GM18517 (cell line): ENCODE data around the gene DDC.
"Not testable (repeated sequence)": the region's sequence is repeated elsewhere in the genome, so short reads cannot be mapped to it uniquely, and the experiment has no call there.

Experiments used
- ATAC-seq: cut with Tn5 transposase; IDR thresholded peaks from one replicate; pipeline ENCODE4 v1.9.1; 2021; ENCODE audit warnings: mild to moderate bottlenecking, moderate library complexity; ENCODE audit not compliant: unreplicated experiment

DDC gene

DNA sequence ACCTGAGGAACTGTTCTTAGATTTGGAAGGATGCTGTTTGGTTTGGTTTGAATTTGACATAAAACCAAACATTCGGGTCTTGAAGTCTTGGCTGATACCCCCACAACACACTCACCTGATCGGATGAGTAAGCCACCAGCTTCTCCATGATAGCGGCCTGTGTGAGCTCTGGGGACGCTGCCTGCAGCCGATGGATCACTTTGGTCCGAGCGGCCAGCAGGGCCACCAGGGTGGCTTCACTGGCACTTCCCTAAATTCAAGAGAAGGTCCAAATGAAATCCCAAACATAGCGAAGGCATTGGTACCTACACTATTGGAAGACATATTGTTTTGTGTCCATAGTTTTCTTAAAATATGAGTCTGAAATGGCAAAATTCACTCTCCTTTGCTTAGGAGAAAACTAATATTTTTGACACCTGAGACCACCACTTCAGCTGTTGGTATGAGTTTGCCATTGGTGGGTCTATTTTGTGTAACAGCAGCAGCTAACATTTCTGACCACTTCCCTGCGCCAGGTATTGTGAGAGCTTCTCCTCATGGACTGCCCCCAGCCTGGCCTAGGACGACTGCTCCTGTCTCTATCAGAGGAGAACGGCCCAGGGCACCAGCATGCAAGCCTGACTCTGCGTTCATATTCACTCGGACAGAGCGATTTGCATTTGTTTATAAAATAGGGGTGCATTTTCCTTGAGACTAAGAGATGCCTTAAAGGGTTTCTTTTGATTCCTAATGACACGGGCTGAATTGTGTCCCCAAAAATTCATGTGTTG, 35.9 kb downstream of the DDC start:
- ATAC-seq: no peak

DNA sequence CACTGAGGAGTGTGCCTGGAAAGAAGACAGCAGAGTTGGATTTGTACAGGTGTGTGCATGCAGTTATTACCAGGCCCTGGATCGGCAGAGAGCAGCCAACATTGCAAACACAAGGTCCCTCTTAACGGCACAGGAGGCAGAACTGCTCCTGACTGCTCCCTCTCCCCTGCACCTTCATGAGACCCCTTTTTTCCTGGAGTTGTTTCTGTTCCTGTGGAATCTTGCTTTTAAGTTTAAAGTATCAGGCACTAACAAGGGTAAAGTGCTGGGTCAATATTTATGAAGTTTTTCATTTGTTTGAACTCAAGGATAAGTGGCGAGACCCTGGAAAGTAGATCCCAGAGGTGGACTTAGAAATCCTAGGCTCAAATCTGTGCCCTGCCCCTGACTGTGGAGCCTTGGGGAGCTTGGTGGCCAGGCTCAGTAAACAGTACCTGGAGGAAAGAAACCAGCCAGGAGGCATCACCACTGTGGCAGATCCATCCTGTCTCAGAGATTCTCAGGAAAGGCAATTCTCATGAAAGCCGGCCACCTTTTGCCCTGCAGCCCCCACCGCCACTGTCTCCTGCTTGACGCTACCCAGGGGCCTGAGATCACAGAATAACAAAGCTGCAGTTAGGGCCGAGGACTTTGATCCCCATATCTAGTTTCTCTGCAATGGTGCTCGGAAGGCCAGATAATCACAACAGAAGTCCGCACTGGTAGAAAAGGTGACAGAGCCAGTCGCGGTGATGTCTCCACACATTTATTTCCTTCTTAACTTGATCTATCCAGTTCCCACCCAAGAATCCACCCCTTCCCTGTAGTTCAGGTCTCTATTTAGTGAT, 36.7 kb downstream of the DDC start:
- ATAC-seq: no peak

DNA sequence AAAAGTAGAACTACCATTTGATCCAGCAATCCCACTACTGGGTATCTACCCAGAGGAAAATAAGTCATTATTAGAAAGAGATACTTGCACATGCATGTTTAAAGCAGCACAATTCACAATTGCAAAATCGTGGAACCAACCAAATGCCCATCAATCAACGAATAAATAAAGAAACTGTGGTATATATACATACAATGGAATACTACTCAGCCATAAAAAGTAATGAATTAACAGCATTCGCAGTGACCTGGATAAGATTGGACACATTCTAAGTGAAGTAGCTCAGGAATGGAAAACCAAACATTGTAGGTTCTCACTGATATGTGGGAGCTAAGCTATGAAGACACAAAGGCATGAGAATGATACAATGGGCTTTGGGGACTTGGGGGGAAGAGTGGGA, 45.9 kb downstream of the DDC start:
- not testable (repeated sequence) for ATAC-seq

DNA sequence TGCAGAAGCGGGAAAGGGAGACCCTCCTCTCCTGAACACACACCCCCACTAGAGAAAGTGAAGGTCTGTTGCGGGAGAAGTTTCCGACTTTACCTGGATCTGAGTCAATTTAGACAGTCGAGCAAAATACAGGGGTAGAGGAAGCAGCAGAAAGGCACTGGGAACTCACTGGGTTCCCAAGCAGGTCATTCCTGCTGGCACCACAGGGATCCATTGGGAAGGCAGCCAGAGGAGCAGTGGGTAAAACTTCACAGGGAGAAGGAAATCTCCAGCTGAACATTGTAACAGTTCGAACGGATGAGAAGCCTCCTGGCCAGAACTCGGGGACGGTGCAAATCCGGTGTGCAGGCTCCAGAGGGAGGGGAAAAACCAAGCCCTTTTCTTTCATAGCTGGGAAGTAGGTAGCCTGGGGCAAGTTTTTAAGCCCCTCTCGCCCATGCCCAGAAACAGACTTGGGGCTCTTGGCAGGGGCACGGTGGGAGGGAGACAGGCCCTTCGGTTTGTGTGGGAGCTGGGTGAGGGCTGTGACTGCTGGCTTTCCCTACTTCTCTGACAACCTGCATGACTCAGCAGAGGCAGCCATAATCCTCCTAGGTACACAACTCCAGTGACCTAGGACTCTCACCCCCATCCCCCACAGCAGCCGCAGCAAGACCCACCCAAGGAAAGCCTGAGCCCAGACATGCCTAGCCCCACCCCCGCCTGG, 51.9 kb downstream of the DDC start:
- no peak for ATAC-seq

DNA sequence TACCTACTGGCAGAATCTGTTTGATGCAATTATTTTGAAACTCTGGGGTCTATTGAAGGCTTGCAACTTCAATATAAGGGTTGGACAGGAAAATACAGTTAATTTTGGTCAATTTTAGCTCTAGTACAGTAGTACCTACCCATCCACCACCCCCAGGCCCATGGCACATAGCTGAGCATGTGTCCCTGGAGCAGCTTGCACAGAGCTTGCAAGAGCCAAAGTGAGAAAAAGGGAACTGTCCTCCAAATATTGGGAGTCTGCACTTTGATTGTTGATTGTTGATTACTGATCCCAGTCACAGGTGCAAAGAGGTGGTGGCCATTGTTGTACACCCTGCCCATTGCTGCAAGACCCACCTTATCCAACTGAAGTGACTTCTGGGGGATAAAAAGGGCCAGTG, 52.8 kb downstream of the DDC start:
- no peak for ATAC-seq

DNA sequence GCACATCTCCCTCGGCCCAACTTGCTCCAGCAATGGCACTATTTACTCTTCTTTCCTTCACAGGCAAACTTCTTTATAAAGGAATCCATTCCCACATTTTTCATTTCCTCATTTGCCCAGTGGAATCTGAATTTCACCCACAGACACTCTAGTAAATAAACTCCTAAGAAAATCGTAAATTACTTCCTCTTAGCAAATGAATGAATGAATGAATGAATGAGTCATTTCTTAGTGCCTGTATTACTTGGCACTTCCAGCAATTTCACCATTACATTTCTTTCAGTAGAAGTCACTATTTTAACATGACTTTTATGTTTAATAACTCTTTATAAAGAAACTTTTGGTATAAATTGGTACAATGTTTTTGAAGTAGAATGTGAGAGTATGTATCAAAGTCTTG, 55.7 kb downstream of the DDC start:
- no peak for ATAC-seq

DNA sequence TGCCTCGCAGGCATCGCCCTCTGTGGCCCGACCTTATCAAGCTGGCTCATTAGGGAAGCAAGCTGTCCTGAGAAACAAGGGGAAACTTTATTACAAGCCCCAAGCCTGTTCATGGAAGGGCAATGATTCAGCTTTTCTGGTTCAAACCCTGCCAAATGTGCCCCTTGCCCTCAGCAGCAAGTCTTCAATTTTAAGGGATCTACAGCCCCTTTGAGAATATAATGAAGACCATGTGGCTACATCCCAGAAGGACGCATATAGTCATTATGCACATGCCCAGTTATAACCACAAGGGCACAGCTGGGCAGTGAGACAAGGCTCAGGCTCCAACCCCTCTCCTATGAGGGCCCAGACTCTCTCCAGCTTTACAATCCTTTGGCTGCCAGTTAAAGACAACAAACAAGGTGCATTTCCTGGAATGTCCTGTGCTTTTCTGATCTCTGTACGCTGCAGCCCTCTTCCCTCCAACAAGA, 56.7 kb downstream of the DDC start:
- ATAC-seq: no peak

DNA sequence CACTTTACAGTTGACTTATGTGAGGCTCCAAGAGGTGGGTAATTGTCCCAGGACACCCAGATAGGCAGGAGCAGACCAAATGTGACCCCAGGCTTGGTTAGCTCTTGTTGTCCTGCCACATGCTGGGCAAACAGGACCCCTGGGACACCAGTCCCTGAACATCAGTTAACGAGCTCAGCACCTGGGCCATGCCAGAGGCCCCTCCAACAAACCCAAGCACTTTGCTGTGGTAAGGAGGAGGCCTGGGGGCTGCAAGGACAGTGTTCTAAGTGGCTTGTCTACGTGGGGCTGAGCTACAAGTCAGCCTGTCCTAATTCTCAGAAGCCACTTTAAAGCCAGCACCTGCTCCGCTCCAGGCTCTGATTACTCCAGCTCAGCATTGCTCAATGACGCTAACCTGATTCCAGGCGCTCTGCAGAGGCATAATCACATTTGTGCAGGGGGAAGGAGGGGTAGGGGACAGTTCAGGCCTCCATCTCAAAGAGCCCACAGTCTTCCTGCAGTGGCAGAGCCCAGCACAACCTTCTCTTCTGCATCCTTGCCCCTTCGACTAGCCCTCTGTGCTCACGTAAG, 57.2 kb downstream of the DDC start:
- no peak for ATAC-seq

DNA sequence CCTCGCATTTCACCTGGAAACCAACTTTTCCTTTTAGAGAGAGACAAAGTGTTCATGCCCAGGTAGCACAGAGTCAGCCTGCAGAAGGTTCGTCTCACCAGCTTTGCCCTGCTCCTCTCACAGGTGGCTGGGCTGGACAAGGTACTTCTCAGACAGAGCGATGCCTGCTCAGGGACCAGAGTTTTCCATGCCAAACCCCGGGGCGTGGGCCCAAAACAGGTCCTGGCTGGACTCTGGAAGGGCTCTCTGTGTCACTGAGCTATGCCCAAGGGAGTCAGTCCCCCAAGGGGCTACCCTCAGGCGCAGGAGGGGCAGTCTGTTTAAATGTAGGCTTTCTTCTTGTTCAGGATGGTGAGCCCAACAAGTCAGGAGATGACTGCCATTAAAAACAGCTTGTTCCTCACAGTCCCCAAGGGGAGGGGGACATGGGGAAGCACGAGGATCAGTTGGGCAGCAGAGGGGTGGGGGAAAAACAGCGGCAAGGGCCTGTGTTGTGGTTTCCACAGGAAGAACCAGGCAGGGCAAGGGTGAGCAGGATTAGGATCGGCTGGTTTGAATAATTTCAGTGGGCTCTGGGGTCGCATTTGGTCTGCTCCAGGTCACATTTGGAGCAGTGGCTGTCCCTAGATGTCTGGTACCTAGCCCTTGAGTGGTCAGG, 59.5 kb downstream of the DDC start:
- ATAC-seq: no peak

DNA sequence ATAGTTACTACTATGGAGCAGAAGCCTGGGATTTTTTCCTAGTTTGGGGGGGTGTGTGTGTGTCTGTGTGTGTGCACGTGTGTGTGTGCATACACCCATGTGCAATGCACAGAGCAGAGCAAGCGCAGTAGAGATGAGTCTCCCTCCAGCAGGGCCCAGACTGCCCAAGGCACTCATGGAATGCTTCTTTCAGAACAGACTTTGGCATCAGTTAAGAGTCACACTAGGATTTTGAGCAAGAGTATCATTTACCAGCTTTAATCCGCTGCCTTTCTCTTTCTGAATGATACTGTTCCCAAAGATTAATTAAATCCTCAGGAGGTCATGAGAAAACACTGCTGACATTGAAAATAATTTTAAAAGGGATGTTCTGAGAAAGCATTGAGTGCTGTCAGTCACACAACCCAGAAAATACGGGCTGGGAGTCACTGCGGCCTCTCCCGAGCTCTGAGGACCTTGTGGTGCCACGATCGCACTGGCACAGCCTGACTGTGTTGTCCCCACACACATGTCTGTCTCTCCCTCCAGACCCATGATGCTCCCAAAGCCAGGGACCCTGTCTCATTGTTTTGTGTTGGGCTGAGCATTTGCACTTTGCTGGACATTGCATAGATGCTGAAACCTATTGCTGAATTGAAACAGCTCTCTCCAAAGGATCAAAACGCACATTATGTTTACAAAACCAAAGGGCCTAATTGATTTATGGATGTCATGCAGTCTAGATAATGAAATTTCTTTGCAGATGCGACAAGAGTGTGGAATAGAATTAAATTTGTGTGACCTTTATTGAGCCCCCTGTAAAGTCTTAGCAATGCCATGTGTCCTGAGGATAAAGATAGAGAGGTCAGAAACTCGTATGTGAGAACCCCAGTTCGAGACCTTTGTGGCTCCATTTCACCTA, 60.3 kb downstream of the DDC start:
- no peak for ATAC-seq

DNA sequence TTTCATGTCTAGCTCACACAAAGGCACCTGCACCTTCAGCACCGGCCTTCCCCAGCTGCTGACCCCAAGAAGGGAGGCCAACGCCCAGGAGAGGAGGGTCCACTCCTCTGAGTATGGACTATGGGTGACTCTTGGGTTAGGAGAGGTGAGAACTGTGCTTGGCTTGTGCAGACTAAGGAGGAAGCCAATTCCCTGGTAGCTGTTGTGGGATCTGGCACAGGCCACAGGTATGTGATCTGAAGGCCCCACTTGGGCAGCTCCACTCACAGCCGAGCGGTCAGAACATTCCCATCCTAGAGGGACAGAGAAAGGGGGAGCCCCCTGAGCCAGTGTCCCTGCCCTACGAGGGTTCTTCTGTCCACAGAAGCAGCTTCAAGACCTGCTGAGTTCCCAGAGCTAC, 62.3 kb downstream of the DDC start:
- ATAC-seq: no peak

DNA sequence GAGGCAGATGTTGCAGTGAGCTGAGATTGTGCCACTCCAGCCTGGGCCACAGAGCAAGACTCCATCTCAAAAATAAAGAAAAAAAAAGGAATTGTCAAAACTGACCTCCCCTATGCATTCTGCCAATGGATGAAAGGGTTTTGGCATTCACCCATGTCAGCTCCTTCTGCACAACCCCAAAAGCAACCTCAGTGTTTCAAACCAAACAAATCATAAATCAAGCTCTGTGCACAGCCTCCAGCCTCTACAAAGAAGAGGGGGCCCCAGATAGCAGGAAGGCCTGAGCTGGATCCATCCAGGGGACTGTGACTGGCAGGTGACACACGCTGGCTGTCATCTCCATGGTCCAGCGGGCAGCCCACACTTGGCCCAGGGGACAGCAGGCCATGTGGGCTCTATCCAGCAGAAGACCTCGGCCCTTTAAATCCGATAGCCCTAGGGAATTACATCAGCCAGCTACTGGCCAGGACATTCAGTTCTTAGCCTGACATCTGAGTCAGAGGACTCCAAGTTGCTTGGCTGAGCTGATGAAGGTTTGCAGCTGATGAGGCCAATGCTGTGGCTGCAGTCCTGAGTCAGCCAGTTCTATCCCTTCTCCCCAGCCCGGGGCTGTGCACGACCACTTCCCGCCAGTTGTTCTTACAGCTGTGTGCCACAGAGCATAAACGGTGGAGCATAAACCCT, 63.1 kb downstream of the DDC start:
- ATAC-seq: no peak

DNA sequence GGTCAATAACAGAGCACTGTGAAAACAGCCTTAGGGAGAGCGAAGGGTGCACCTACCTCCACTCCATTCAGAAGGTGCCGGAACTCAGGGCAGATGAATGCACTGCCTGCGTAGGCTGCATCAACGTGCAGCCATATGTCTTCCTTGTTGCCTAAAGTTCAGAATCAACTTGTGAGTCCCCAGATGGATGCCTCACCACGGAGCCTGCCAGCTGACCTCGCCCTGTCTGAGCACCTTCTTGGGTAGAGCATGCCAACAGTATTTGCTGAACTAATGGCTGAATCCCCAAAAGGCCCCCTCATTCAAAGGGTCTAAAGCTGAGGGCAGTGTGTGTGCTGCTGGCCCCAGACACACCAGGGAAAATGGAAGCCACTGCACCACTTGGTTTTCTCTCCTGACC, 66.1 kb downstream of the DDC start:
- no peak for ATAC-seq

DNA sequence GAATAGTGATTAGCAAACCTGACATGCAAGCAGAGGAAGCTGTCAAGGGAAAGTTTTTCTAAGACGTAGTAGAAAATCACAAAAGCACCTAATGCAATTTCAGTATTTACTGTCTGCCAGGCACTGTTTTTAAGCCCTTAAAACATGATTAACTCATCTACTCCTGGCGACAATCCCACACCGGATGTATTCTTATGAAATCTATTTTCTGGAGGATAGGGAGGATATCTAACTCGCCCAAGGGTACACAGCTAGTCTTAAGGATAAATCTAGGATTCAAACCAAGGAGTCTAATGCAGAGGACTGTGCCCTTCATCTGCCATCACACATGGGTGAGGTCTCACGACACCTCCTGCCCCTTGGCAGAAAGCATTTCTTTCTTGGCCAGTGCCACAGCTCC, 67.2 kb downstream of the DDC start:
- no peak for ATAC-seq

DNA sequence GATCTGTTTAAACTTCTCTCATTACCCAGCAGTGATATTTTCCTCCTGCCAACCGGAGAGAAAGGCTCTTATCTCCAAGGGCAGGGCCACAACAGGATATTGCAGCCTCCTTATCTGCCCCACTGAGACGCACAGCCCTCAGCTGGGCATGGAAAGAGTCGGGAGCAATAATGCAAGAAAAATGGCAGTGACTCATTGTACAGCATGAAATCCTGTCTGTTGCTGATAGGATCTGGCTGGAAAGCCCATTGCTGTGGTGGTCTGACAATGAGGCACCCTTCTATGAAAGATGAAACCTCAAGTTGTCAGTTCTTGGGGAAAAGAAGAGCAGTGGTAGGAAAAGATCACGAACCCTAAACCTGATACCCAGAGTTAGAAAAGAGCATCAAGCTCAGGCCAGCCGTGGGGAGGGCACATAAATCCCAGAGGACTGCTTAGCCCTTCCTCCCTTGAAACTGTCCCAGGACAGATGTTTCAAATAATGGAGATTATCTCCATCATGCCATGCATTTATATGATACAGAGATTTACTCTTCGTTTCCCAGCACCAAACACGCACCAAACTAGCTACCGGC, 68.0 kb downstream of the DDC start:
- no peak for ATAC-seq

DNA sequence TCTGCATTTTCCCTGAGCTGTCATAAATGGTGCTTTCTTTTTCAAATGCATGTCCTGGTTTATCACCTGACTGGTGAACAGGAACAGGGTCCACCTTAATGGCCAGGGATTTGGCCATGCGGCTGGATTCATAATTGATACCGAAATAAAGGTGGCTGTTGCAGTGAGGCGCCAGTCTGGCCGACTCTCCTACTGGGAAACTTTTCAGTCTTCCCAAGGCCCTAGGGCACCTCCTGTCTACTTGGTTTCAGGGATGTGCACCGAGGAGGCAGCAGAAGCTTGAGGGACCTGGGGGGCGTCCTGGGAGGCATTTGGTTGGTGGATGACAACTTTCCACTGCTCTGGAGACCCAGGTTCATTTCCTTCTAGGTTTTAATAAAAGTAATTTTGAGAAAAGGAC, 68.6 kb downstream of the DDC start:
- no peak for ATAC-seq

DNA sequence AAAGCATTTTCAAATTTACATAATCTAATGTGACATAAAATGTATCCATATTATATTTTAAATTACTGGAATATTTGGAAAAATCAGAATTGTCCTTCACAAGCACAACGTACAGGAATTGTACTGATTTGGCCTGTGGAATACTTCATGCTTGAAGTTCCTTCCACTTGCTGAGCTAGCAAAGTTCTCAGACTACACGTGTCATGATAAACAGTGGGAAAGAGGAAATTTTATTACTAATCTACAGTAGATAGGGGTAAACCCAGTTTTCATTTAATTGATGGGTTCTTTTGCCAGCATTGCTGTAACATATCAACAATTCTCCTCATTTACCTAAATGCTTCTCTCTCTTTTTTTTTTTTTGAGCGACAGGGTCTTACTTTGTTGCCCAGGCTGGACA, 69.5 kb downstream of the DDC start:
- ATAC-seq: no peak

DNA sequence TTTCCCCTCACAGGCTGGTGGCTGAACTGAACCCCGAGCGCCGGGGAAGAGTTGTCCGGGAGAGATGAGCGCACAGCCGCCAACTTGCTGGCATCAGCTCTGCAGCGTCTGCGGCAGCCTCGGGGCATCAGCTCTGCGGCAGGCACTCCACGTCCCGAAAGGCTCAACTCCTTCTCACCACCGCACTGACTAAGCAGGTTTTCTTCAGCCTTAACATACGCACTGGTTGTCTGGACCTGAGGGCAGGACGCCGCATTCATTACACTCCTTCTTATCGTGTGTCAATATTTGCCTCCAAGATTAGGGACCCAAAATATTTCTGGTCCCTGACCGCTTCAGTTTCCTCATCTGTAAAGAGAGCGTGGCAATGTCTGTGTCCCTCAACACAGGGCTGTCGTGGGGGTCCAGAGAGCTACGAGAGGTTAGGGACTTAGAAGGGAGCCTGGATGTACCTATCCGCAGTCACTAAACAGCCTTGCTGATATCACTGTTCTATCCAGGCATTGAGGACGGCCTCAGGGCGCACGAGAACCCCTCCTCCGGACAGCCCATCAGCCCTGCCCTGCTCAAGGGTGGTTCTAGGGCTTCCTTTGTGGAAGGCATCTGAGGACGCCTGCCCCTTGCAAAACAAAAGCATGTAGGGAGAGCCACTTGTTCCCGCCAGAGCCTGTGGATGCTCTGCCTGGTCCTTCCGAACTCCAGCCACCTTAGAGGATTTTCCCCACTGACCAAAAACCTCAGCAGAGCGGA, 72.3 kb downstream of the DDC start:
- ATAC-seq: no peak
